SJSA1 (cell line): Measurements from ENCODE around the gene TAB2. TPM values are rescaled to one million over a fixed set of nuclear protein-coding genes. Genes with fewer than 3 reads are reported as not detected.

ENCODE experiments used
- DNase-seq, 2 experiments: peaks; one replicate each; pipeline ENCODE4 v3.0.0-alpha.2; 2015 to 2020; ENCODE audit warnings: low spot score in 2 of 2, low read depth in 1 of 2
- H3K27ac ChIP-seq: fragments of 250-450 bp; sonication (Bioruptor Pico); 2 replicates; pipeline ENCODE4 v1.5.1; 2020; ENCODE audit warnings: mild to moderate bottlenecking, moderate library complexity
- H3K27me3 ChIP-seq: fragments of 250-450 bp; sonication (Bioruptor Pico); replicated peaks from 2 replicates; pipeline ENCODE4 v1.5.1; 2020; ENCODE audit warnings: mild to moderate bottlenecking, moderate library complexity
- H3K36me3 ChIP-seq: fragments of 250-450 bp; sonication (Bioruptor Pico); 2 replicates; pipeline ENCODE4 v1.5.1; 2020; ENCODE audit warnings: mild to moderate bottlenecking
- H3K4me1 ChIP-seq: fragments of 250-450 bp; sonication (Bioruptor Pico); replicated peaks from 2 replicates; pipeline ENCODE4 v1.6.1; 2021; ENCODE audit warnings: mild to moderate bottlenecking
- H3K4me3 ChIP-seq: fragments of 250-450 bp; sonication (Bioruptor Pico); 2 replicates; pipeline ENCODE4 v1.5.1; 2020; ENCODE audit warnings: mild to moderate bottlenecking
- H3K9me3 ChIP-seq: fragments of 250-450 bp; sonication (Bioruptor Pico); replicated peaks from 2 replicates; pipeline ENCODE4 v1.5.1; 2020; ENCODE audit warnings: mild to moderate bottlenecking
- total RNA-seq: library from RNA; depleted of rRNA; stranded (reverse); fragments of >200 nt; shearing (Covaris generic); gene quantifications from 2 replicates; pipeline ENCODE4 v1.2.3, GENCODE V29; 2014

TAB2 gene
- total RNA-seq, 1 experiment from 2014 or later: 48.5 TPM

- Histone ChIP-seq H3K36me3 (no peaks in the 10 kb centered on the region), H3K4me1 (0 out of 2 replicates have a peak, but pooled peaks cover 2% of the 10 kb centered on the region), H3K4me3 (no peak overlapping the region), H3K27me3 (no peaks in the 10 kb centered on the region), H3K9me3 (no peaks in the 10 kb centered on the region), H3K27ac (no peak overlapping the region)
- no peak for DNase-seq
These were observed 112.2 kb downstream of the TAB2 start for GRCh38 chr6:149429427-149430360.

DNA sequence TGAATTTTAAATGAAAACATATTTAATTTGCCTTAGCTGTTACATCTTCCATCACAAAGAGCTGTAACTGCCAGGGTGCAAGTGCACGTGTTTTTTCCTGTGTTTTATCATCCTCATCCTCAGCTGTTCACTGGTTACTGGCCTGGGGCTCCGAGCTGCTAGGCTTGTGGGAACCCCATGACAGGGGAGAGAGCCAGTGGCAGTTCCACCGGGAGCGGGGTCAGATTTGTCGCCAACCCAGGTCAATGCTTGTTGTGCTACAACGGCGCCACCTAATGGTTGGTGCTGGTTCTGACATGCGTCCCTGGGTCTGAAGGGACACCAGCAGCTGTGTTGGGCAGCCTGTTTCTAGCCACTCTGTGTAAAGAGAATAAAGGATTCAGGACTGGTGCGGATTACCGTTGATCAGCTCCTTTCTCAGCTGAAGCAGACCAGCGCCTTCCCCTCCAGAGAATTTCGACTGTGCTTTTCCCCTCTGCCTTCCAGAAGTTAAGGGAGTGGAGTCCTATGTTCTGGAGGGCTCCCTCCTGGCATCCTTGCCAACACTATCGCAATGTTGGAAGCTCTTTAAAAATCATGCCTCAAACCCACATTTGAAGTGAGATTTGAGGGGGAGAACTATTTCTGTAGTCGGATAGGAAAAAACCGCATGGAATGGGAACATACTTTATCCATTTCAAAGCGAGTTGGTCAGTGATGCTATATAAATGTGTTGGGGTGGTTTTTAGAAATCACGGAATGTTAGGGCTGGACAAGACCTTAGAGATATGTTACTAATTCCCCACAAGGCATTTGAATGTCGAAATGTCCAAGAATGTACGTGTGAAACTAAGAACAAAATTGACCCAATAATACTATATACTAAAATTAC is 114.6 kb downstream of the TAB2 start:
- no peaks in the 10 kb centered on the region for H3K27me3 ChIP-seq
- no peaks in the 10 kb centered on the region for H3K36me3 ChIP-seq
- H3K27ac ChIP-seq: no peak overlapping the region
- no peaks in the 10 kb centered on the region for H3K9me3 ChIP-seq
- H3K4me1 ChIP-seq: 0 out of 2 replicates have a peak, but pooled peaks cover 2% of the 10 kb centered on the region
- H3K4me3 ChIP-seq: no peak overlapping the region
- DNase-seq: peak; percentile 69 to 88

DNA sequence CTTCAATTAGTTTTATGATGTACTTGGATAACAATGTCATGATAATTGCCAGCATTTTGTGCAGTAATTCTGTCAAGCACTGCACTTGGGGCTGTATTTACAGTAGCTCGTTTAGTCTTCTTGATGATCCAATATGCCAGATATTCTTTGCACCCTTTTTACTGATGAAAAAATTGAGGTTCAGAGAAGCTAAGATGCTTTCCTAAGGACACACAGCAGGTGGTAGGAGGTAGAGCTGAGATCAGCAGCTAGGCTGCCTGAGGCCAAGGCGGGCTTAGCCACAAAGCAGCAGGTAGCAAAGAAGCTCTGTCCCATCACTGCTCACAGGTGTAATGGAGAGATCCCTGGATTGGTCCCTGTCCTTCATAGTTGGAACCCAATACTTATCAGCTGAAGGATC is 115.9 kb downstream of the TAB2 start:
- Histone ChIP-seq H3K4me3 (no peak overlapping the region), H3K27ac (no peak overlapping the region), H3K9me3 (no peaks in the 10 kb centered on the region), H3K27me3 (no peaks in the 10 kb centered on the region), H3K4me1 (0 out of 2 replicates have a peak, but pooled peaks cover 2% of the 10 kb centered on the region), H3K36me3 (no peaks in the 10 kb centered on the region)
- DNase-seq: no peak

DNA sequence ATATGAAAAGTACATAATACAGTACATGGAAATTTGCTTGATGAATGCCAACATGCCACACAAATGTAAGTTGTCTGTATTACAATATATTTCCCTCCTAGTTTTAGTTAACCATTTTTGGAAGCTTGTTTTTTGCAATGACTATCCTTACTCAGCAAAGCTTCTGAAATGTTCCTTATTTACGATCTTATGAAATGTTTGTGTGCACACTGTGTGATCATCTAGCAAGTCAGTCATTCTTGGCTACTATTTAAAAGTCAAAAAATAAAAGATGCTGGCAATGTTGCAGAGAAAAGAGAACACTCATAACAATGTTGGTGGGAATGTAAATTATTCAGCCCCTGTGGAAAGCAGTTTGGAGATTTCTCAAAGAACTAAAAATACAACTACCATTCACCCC is 116.4 kb downstream of the TAB2 start:
- no peak for DNase-seq
- no peak overlapping the region for H3K27ac ChIP-seq
- no peaks in the 10 kb centered on the region for H3K9me3 ChIP-seq
- 0 out of 2 replicates have a peak, but pooled peaks cover 2% of the 10 kb centered on the region for H3K4me1 ChIP-seq
- no peaks in the 10 kb centered on the region for H3K27me3 ChIP-seq
- H3K4me3 ChIP-seq: no peak overlapping the region
- H3K36me3 ChIP-seq: no peaks in the 10 kb centered on the region

DNA sequence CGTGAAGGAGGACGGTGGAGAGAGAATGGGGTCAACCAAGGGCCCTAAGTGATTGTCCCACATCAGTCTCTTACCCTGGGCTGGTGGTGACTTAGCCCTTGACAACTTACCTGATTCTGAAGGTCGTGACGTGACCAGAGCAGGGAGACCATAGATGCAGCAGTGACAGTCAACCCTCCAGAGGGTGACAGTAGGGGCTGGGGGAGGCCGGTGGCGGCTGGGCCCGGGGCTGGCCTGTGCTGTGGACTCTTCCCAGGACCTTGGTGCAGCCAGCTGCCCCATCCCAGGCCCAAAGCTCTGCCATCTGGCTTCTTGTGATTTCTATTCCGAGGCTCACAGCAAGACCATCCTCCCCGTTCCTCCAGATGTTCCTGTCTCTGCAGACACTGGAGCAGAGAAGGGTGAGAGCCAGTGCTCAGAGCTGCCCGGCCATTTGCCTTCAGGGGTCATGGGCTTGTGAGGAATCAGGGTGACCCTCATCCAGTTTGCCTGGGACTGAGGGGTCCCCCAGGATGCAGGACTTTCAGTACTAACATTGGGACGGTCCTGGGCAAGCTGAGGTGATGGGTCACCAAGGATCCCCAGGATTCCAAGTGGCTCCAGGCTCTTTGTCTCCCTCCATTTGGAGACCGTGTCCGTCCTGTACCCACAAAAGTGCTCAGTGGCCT is 118.5 kb downstream of the TAB2 start:
- no peak for DNase-seq
- Histone ChIP-seq H3K27ac (no peak overlapping the region), H3K4me1 (0 out of 2 replicates have a peak, but pooled peaks cover 2% of the 10 kb centered on the region), H3K9me3 (no peaks in the 10 kb centered on the region), H3K36me3 (no peaks in the 10 kb centered on the region), H3K4me3 (no peak overlapping the region), H3K27me3 (no peaks in the 10 kb centered on the region)

DNA sequence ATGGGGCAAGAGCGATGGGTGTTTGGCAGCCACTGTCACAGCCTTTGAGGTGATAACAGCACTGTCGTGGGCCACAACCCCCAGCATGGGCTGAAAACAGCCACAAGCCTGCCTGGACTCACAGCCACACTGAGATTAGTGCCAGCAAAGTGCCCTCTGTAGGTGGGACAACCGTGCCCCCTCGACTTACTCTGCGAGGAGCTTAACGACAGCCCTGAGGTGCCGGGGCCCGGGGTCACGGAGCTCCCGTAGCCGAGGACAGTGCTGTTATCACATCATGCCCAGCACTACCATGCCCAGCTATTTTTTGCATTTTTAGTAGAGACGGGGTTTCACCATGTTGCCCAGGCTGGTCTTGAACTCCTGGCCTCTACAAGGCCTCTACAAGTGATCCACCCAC is 119.1 kb downstream of the TAB2 start:
- no peaks in the 10 kb centered on the region for H3K27me3 ChIP-seq
- H3K27ac ChIP-seq: no peak overlapping the region
- 0 out of 2 replicates have a peak, but pooled peaks cover 2% of the 10 kb centered on the region for H3K4me1 ChIP-seq
- no peaks in the 10 kb centered on the region for H3K36me3 ChIP-seq
- H3K4me3 ChIP-seq: no peak overlapping the region
- no peak for DNase-seq
- no peaks in the 10 kb centered on the region for H3K9me3 ChIP-seq

DNA sequence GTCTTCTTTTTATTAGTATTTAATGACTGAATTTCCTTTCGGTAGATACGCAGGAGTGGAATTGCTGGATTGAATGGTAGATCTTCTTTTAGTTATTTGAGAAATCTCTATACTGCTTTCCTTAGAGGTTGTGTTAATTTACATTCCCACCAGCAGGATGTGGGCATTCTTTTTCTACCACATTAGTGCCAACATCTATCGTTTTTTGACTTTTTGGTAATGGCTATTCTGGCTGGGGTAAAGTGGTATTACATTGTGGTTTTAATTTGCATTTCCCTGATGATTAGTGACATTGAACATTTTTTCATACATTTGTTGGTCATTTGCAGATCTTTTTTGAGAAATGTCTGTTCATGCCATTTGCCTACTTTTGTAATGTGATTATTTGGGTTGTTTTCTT is 119.7 kb downstream of the TAB2 start:
- no peaks in the 10 kb centered on the region for H3K9me3 ChIP-seq
- no peaks in the 10 kb centered on the region for H3K36me3 ChIP-seq
- no peak overlapping the region for H3K4me3 ChIP-seq
- no peak overlapping the region for H3K27ac ChIP-seq
- no peaks in the 10 kb centered on the region for H3K27me3 ChIP-seq
- no peaks in the 10 kb centered on the region for H3K4me1 ChIP-seq
- DNase-seq: no peak

- H3K27me3 ChIP-seq: no peaks in the 10 kb centered on the region
- no peak overlapping the region for H3K27ac ChIP-seq
- no peak for DNase-seq
These were observed 121.3 kb downstream of the TAB2 start for GRCh38 chr6:149438855-149439254.

GRCh38 chr6:149439626-149440025 is 122.1 kb downstream of the TAB2 start:
- H3K4me3 ChIP-seq: no peak overlapping the region
- H3K36me3 ChIP-seq: no peaks in the 10 kb centered on the region
- H3K27me3 ChIP-seq: no peaks in the 10 kb centered on the region
- H3K9me3 ChIP-seq: 0 out of 2 replicates have a peak, but pooled peaks cover under 1% of the 10 kb centered on the region
- peaks cover 3% of the 10 kb centered on the region; the same call in 1 of the 2 replicates for H3K4me1 ChIP-seq
- DNase-seq: no peak
- H3K27ac ChIP-seq: no peak overlapping the region

More at GRCh38 chr6:149438855-149439254, 121.3 kb downstream of the TAB2 start:
- Histone ChIP-seq H3K4me1 (peaks cover 3% of the 10 kb centered on the region; the same call in 1 of the 2 replicates), H3K36me3 (no peaks in the 10 kb centered on the region), H3K9me3 (no peaks in the 10 kb centered on the region), H3K4me3 (no peak overlapping the region)

GRCh38 chr6:149440735-149441671 is 123.5 kb downstream of the TAB2 start:
- Histone ChIP-seq H3K9me3 (0 out of 2 replicates have a peak, but pooled peaks cover 2% of the 10 kb centered on the region), H3K36me3 (no peaks in the 10 kb centered on the region), H3K27me3 (no peaks in the 10 kb centered on the region), H3K27ac (no peak overlapping the region), H3K4me3 (no peak overlapping the region), H3K4me1 (peaks cover 3% of the 10 kb centered on the region; the same call in 1 of the 2 replicates)
- DNase-seq: no peak

GRCh38 chr6:149441740-149442139 is 124.2 kb downstream of the TAB2 start:
- H3K9me3 ChIP-seq: 0 out of 2 replicates have a peak, but pooled peaks cover 2% of the 10 kb centered on the region
- H3K4me3 ChIP-seq: no peak overlapping the region
- H3K4me1 ChIP-seq: peaks cover 3% of the 10 kb centered on the region; the same call in 1 of the 2 replicates
- no peak overlapping the region for H3K27ac ChIP-seq
- no peak for DNase-seq
- no peaks in the 10 kb centered on the region for H3K27me3 ChIP-seq
- no peaks in the 10 kb centered on the region for H3K36me3 ChIP-seq

DNA sequence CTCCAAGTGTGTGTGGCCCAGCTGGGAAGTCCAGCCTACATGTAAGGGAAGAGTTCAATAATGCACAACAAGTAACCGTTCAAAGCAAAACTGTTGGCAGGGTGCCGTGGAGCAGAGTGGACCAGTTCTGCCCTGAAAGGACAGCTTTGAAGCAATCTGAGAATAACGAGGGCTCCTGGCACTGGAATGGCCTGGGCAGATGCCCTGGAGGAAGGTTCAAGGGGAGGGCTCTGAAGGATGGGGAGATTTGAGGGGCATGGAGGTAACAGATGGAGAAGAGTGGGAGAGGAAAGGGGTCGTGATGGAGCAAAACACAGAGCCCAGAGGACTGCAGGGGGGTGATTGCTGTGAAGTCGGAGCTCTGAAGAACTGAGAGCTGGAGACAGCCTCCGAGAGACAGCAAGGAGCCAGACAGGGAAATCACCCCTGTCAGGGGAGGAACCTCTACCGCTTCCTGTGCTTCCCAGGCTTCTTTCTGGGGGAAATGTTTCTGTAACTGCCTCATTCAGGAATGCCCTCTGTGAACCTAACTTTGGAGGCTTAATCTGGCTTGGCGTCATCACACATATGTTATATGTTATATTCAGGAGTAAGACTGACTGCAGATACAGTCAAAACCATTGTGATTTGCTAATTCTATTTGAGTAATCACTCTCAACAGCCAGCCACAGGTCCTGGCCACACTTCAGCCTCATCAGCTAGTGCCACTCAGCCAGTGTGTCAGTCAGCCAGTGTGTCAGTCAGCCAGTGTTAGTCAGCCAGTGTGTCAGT is 126.1 kb downstream of the TAB2 start:
- Histone ChIP-seq H3K27me3 (no peaks in the 10 kb centered on the region), H3K9me3 (0 out of 2 replicates have a peak, but pooled peaks cover 2% of the 10 kb centered on the region), H3K27ac (no peak overlapping the region), H3K4me1 (peaks cover 3% of the 10 kb centered on the region; the same call in 1 of the 2 replicates), H3K4me3 (no peak overlapping the region), H3K36me3 (no peaks in the 10 kb centered on the region)
- no peak for DNase-seq
